C4-2B (cell line): ENCODE data around the gene POU6F1.

Experiments used
- CTCF ChIP-seq: fragments of 450-650 bp; conservative IDR thresholded peaks from 2 replicates; pipeline ENCODE4 v1.5.1; 2017; ENCODE audit warnings: mild to moderate bottlenecking
- ZFX ChIP-seq: fragments of 450-650 bp; IDR thresholded peaks from 2 replicates; pipeline ENCODE4 v1.6.1; 2017

DNA sequence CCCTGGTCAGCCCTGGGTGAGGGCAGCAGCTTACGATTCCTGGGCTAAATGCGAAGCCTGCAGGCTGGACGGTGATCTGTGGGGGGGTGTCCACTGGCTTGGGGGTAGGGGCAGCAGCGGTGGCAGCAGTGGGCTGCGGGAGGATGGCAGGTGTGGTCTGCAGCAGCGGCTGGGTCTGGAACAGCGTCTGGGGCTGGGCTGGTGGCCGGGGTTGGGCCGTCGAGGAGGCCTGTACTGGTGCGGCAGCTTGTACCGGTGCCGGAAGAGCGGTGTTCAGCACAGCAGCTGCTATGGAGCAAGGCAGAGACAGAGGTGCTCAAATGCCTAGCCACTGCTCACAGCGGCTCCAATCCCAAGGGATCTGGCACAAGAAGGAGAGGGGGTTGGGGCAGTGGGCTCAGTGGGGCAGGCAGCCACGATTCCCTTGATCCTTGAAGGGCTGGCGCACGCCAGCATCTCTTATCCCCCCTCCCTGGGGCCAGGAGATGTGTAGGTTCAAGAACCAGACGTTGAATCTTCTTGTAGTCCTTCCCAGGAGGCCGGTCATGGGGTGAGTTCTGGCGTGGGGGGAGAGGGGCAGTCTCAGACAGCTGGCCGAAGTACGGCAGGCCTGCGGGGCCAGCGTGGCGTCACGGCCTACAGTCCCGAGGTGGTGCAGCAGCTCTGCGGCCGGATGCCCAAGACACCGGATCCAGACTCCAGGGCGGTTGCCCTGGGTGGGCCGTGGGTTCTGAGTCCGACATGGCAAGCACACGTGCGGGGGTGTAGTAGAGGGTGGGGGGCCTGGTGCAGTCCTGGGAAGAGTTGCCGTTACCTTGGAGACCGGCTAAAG, 19.9 kb downstream of the POU6F1 start:
- TF ChIP-seq CTCF (no peak), ZFX (no peak)
